Measurements from ENCODE around the gene CARD6. TPM values are rescaled to one million over a fixed set of nuclear protein-coding genes. Genes with fewer than 3 reads are reported as not detected.
"Not testable (repeated sequence)": the region's sequence is repeated elsewhere in the genome, so short reads cannot be mapped to it uniquely, and the experiment has no call there.

CARD6 gene
- total RNA-seq, 3 donors from 2014 or later, result 0.76 to 1.7 (median 0.84) TPM

DNA sequence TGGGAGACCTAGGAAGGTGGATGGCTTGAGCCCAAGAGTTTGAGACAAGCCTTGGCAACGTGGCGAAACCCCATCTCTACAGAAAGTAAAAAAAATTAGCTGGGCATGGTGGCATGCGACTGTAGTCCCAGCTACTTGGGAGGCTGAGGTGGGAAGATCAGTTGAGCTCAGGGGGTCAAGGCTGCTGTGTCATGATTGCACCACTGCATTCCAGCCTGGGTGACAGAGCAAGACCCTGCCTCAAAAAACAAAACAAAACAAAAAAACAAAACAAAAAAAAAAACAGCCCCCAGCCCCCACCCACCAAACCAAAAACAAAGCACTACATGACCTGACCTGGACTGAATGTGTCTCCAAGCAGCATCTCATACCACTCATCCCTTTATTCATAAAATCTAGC, 34.8 kb downstream of the CARD6 start:
- H3K9me3 Mint-ChIP-seq, result peaks cover 10% of the 10 kb centered on the region
- DNase-seq, result no peak

DNA sequence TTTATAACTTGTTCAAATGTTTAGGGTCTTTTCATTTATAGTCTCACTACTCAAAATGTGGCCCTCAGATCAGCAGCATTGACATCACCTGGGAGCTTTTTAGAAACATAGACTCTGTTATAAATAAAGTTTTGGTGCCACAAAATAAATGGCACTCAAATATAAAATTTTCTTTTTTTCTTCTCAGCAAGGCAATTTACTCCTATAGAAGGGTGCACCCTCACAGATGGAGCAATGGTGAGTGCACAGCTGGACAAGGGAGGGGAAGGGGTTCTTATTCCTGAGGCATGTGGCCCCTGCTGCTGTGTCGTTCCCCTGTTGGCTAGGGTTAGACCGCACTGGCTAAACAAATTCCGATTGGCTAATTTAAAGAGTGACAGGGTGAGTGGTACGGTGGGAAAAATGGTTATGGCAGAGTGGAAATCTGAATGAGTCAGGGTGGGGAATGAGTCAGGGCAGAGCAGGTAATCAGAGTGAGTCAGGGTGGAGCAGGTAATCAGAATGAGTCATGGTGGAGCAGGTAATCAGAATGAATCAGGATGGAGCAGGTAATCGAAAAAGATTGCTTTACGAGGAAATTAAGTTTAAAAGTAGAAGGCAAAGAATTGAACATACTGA, 36.3 kb downstream of the CARD6 start:
- peak in 1 of 2 donors; percentile 18 for ATAC-seq
- Mint-ChIP-seq H3K27me3 (ENCODE audit: low read depth) (no peaks in the 10 kb centered on the region), H3K4me1 (ENCODE audit: low read depth) (no peaks in the 10 kb centered on the region), H3K36me3 (ENCODE audit: insufficient read depth) (peaks cover 1% of the 10 kb centered on the region), H3K9me3 (peaks cover 10% of the 10 kb centered on the region), H3K4me3 (no peak overlapping the region)
- DNase-seq, result no peak

More for the DNA sequence above, 34.8 kb downstream of the CARD6 start:
- no peak for ATAC-seq
- H3K27me3 Mint-ChIP-seq (ENCODE audit: low read depth), result no peaks in the 10 kb centered on the region
- no peak overlapping the region for H3K4me3 Mint-ChIP-seq
- no peaks in the 10 kb centered on the region for H3K4me1 Mint-ChIP-seq (ENCODE audit: low read depth)
- H3K36me3 Mint-ChIP-seq (ENCODE audit: insufficient read depth), result peaks cover 1% of the 10 kb centered on the region

- H3K9me3 Mint-ChIP-seq, result peaks cover 10% of the 10 kb centered on the region
- H3K36me3 Mint-ChIP-seq (ENCODE audit: insufficient read depth), result peaks cover 1% of the 10 kb centered on the region
- H3K4me3 Mint-ChIP-seq, result no peak overlapping the region
- ATAC-seq (no peak), DNase-seq (no peak)
- H3K27me3 Mint-ChIP-seq (ENCODE audit: low read depth), result no peaks in the 10 kb centered on the region
- H3K4me1 Mint-ChIP-seq (ENCODE audit: low read depth), result no peaks in the 10 kb centered on the region
These were observed 38.2 kb downstream of the CARD6 start for GRCh38 chr5:40879163-40879942.

GRCh38 chr5:40882291-40882690, 41.1 kb downstream of the CARD6 start:
- DNase-seq (no peak), ATAC-seq (no peak)
- H3K27me3 Mint-ChIP-seq (ENCODE audit: low read depth), result no peaks in the 10 kb centered on the region
- peaks cover 5% of the 10 kb centered on the region for H3K9me3 Mint-ChIP-seq
- H3K4me3 Mint-ChIP-seq, result no peak overlapping the region
- H3K4me1 Mint-ChIP-seq (ENCODE audit: low read depth), result no peaks in the 10 kb centered on the region
- no peaks in the 10 kb centered on the region for H3K36me3 Mint-ChIP-seq (ENCODE audit: insufficient read depth)

- H3K9me3 Mint-ChIP-seq; ATAC-seq; H3K36me3 Mint-ChIP-seq (ENCODE audit: insufficient read depth); H3K4me1 Mint-ChIP-seq (ENCODE audit: low read depth); H3K27me3 Mint-ChIP-seq (ENCODE audit: low read depth); H3K4me3 Mint-ChIP-seq; DNase-seq: not testable (repeated sequence)
These were observed 41.9 kb downstream of the CARD6 start for GRCh38 chr5:40883051-40883450.

DNA sequence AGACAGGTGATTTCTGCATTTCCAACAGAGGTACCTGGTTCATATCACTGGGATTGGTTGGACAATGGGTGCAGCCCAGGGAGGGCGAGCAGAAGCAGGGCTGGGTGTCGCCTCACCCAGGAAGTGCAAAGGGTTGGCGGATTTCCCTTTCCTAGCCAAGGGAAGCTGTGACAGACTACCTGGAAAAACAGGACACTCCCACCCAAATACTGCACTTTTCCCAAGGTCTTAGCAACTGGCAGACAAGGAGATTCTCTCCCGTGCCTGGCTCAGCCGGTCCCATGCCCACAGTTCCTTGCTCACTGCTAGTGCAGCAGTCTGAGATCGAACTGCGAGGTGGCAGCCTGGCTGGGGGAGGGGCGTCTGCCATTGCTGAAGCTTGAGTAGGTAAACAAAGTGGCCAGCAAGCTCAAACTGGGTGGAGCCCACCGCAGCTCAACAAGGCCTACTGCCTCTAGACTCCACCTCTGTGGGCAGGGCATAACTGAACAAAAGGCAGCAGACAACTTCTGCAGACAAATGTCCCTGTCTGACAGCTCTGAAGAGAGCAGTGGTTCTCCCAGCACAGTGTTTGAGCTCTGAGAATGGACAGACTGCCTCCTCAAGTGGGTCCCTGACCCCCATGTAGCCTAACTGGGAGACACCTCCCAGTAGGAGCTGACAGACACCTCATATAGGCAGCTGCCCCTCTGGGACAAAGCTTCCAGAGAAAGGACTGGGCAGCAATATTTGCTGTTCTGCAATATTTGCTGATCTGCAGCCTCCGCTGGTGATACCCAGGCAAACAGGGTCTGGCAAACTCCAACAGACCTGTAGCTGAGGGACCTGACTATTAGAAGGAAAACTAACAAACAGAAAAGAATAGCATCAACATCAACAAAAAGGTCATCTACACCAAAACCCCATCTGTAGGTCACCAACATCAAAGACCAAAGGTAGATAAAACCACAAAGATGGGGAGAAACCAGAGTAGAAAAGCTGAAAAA, 54.6 kb downstream of the CARD6 start:
- H3K4me1 Mint-ChIP-seq (ENCODE audit: low read depth); H3K36me3 Mint-ChIP-seq (ENCODE audit: insufficient read depth); H3K27me3 Mint-ChIP-seq (ENCODE audit: low read depth); ATAC-seq; H3K4me3 Mint-ChIP-seq; DNase-seq; H3K9me3 Mint-ChIP-seq: not testable (repeated sequence)

GRCh38 chr5:40904205-40904993, 63.2 kb downstream of the CARD6 start:
- Mint-ChIP-seq H3K4me1 (ENCODE audit: low read depth) (peaks cover 3% of the 10 kb centered on the region), H3K9me3 (no peaks in the 10 kb centered on the region), H3K27me3 (ENCODE audit: low read depth) (peaks cover 17% of the 10 kb centered on the region), H3K36me3 (ENCODE audit: insufficient read depth) (no peaks in the 10 kb centered on the region), H3K4me3 (no peak overlapping the region)
- DNase-seq (no peak), ATAC-seq (peak; percentile 52 to 57)

DNA sequence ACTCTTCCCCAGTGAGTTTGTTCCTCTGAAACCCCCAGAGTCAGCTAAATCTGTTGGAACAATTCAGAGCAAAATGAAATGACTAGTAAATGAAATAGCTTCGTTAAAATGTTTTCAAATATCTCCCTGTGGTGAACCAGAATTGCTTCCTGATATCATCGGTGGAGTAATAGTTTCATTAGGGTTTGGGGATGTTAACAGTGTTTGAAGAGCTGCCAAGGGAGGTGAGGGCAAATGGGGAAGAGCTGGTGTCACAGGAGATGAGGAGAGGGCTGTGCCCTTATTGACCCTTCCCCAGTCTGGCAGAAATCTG, 63.8 kb downstream of the CARD6 start:
- peaks cover 3% of the 10 kb centered on the region for H3K4me1 Mint-ChIP-seq (ENCODE audit: low read depth)
- H3K9me3 Mint-ChIP-seq, result no peaks in the 10 kb centered on the region
- no peaks in the 10 kb centered on the region for H3K36me3 Mint-ChIP-seq (ENCODE audit: insufficient read depth)
- ATAC-seq (no peak), DNase-seq (no peak)
- H3K27me3 Mint-ChIP-seq (ENCODE audit: low read depth), result peaks cover 20% of the 10 kb centered on the region
- H3K4me3 Mint-ChIP-seq, result no peak overlapping the region

GRCh38 chr5:40906351-40906751, 65.2 kb downstream of the CARD6 start:
- DNase-seq, result no peak
- Mint-ChIP-seq H3K9me3 (no peaks in the 10 kb centered on the region), H3K36me3 (ENCODE audit: insufficient read depth) (no peaks in the 10 kb centered on the region), H3K4me3 (no peak overlapping the region), H3K27me3 (ENCODE audit: low read depth) (peaks cover 23% of the 10 kb centered on the region), H3K4me1 (ENCODE audit: low read depth) (peaks cover 3% of the 10 kb centered on the region)
- no peak for ATAC-seq

GRCh38 chr5:40909264-40909663, 68.1 kb downstream of the CARD6 start, which contains the start of gene C7:
C7 (plus strand) TSS chr5:40909497; CDS start chr5:40909611, 114 bp downstream.
- Mint-ChIP-seq H3K27me3 (ENCODE audit: low read depth) (peaks cover 35% of the 10 kb centered on the region), H3K4me1 (ENCODE audit: low read depth) (peaks cover 3% of the 10 kb centered on the region), H3K9me3 (no peaks in the 10 kb centered on the region), H3K4me3 (no peak within 1 kb of the TSS), H3K36me3 (ENCODE audit: insufficient read depth) (no peaks in the 10 kb centered on the region)
- no peak for DNase-seq
- ATAC-seq, result no peak

DNA sequence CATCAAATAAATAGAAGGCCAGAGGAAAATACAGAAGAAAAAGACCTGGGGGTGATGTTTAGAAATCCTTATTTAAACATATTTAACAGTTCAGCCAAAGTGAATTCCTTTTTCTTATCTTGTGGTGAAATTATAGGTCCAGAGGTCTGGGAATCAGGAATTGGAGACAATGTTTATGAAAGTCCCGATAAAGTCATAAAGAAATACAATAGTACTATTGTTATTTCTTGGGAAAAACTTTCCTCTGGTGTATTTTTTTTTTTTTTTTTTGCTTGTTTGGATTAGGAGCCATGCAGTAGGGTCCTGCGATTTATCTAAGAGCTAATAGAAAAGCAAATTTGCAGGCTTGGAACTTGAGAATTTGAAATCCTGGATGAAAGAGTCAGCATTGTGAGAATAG, 68.6 kb downstream of the CARD6 start:
- ATAC-seq, result no peak

More for the DNA sequence above, 68.6 kb downstream of the CARD6 start:
- H3K36me3 Mint-ChIP-seq (ENCODE audit: insufficient read depth), result no peaks in the 10 kb centered on the region
- H3K4me1 Mint-ChIP-seq (ENCODE audit: low read depth), result peaks cover 3% of the 10 kb centered on the region
- peaks cover 39% of the 10 kb centered on the region for H3K27me3 Mint-ChIP-seq (ENCODE audit: low read depth)
- no peak for DNase-seq
- no peaks in the 10 kb centered on the region for H3K9me3 Mint-ChIP-seq
- no peak overlapping the region for H3K4me3 Mint-ChIP-seq

All from activated T-cell treated with anti-CD3 and anti-CD28 coated beads, Interleukin-2, amount 50 U/mL, for 4 hours (primary cell).